Mammary epithelial cell (primary cell): Measurements from ENCODE around the gene ZNF768.

ENCODE experiments used
- CTCF ChIP-seq, 2 donors: IDR thresholded peaks in 1 of 2; conservative IDR thresholded peaks in 1 of 2; 2 replicates each; pipeline ENCODE4 v1.5.1; 2011 to 2012; ENCODE audit warnings: inconsistent platforms in 2 of 2, low read length in 2 of 2, mild to moderate bottlenecking in 2 of 2, control low read depth in 1 of 2, low read depth in 1 of 2; ENCODE audit not compliant: insufficient read depth in 1 of 2; ENCODE audit errors: extremely low read depth in 1 of 2
- EZH2 ChIP-seq: IDR thresholded peaks from 2 replicates; pipeline ENCODE4 v1.6.1; 2012; ENCODE audit warnings: low read length, inconsistent platforms, borderline replicate concordance

- TF ChIP-seq CTCF (conservative IDR thresholded peaks at IDR 0.05 in 1 of 2, IDR thresholded peaks at IDR 0.05 in 1 of 2; ENCODE audit: extremely low read depth in 1 of 2, insufficient read depth in 1 of 2, low read depth in 1 of 2, low read length in 2 of 2): no peak
- no peak for TF ChIP-seq EZH2
Observed at GRCh38 chr16:30546115-30546514, 19.7 kb upstream of the ZNF768 start.
